Glomerular visceral epithelial cell (primary cell): ENCODE data around the gene NOTO.

ENCODE experiments used
- DNase-seq: peaks from one replicate; pipeline ENCODE4 v3.0.0-alpha.2; 2016; ENCODE audit errors: extremely low spot score

NOTO gene

DNA sequence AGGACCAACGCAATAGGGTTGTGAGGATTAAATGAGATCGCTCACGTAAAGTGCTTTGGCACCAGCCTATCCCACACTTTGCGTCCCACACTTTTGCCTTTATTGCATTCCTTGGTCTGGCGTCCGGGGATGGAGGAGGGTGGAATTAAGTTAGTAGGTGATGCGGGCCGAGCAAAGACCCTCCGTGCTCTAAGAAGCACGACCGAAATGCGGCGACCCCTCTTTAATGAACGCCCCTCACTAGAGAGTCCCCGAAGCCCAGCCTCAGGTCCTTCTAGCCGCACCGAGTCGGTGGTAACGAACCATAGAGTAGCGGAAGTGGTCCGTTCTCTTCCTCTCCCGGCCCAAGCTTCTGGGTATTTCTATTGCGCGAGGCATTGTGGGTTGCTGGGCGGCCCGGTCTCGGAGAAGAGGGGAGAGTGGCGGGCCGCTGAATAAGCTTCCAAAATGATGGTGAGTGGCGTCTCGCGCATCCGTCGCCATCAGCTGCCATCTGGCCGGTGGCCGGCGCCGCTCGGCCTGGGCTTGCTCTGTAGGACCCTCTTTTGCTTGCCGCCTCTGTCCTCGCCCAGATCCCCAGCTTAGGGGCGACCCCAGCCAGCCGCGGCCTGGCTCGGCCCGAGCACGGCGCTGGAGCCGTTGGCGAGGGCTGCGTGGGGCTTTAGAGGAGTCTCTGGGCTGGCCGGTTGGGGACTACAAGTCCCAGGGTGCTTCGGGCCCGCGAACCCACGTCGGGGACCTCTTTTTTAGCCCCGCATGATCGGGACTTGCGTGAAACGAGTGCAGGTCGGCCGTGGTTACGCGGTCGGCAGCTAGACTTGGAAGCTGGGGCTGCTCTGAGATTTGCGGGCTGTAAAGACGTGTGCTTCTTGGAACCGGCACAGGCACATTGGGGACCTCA is 31.8 kb downstream of the NOTO start, which contains the start of gene CCT7:
TSS of gene CCT7 (plus strand) at position 377 of the 901 bp plus-strand sequence. CDS start at position 448, 71 bp downstream.
- peak; percentile 85 for DNase-seq

DNA sequence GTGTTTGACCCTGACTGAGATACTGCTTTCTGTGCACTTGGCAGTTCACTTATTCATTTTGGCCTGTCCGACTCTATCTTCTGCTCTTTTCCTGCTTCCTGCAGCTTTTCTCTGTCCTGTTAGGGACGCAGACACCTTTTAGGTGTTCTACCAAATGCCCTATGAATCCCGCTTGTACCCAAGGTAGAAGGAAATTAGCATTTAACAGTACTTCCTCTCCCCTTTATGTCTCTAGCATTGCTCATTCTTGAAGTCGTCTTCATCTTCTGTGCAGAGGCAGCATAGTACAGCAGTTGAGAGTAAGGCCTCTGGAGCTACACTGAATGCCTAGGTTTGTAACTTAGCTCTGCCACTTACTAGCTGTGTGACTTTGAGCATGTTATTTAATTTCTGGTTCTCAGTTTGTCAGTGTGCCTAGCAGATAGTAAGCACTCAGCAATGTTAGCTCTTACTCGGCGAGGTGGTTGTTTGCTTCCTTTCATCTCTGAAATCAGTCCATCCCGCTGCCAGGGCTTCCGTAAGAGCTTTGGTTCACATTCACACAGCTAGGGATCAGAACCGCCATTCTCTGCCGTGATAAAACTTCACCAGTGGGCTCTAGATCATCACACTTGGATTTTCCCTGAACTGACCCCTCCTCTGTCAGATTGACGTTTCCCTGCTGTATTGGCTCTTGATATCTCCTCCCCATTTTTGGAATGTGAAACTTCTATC is 33.1 kb downstream of the NOTO start:
- no peak for DNase-seq

DNA sequence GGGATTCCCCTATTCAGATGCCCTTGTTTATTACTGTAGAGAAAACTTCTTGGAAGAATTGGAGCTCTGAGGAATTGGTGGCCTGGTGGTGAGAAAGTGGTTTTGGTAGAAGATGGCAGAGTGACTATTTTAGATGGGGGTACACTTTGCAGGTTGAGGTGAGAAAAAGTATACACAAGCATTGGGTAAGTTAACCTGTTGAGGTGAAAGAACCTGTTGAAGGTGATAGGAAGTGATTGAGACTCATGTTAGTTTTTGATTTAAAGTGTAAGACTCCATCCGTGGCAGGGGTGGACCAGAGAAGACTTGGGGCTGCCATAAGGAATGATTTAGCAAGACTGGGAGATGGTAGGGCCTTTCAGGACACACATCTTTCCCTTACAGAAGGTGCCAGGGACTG is 34.8 kb downstream of the NOTO start:
- no peak for DNase-seq

DNA sequence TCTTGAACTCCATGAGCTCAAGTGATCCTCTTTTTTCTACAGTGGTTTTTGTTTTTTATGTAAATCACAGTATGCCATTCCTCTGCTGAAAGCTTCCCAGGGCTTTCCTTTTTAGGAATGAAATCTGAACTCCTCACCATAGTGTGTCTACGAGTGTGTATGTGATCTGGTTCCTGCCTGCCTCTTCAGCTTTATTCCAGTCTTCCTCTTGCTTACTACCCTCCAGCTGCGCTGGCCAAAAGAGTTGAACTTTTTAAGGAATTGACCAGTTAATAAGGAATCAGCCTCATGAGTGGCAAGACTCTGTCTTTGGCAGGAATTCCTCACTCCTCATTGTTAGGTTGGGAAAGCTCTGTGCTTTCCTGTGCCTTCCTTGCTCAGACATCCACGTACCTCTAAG is 35.8 kb downstream of the NOTO start:
- DNase-seq: no peak

DNA sequence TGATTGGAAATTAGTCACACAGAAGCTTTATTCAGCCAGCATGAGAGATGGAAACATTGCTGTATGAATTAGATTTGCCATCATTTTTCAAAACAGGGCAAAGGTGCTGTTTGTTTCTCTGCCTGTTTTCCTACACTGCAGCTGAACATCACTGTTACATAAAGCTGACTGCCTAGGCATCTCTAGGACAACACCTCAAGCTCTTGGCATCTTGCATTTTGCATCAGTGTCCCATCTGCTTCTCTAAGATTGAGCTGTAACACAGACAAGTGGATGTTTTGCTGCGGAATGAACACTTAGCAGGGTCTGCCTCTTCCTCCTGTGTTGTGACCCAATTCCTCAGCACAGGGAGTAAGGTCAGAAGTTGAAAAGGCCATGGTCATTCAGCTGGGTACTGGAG is 36.6 kb downstream of the NOTO start:
- DNase-seq: no peak

DNA sequence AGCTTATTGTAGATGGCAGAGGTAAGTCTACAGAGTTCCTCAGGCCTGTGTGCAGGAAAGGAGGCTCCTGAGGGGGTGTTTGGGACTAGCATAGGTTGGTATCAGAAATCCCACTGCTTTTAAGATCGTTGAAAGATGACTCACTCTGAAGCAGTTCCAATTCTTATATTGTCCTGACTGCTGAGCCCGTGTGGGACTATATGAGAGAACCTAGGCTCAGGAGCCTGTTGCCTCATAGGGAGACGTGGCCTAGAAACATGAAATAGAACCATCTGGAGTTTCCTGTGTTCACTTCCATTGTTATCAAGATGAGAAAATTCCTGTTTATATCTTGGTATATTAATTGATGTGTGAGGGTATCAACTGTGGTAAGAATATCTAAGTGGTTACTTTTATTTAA is 37.4 kb downstream of the NOTO start:
- no peak for DNase-seq

DNA sequence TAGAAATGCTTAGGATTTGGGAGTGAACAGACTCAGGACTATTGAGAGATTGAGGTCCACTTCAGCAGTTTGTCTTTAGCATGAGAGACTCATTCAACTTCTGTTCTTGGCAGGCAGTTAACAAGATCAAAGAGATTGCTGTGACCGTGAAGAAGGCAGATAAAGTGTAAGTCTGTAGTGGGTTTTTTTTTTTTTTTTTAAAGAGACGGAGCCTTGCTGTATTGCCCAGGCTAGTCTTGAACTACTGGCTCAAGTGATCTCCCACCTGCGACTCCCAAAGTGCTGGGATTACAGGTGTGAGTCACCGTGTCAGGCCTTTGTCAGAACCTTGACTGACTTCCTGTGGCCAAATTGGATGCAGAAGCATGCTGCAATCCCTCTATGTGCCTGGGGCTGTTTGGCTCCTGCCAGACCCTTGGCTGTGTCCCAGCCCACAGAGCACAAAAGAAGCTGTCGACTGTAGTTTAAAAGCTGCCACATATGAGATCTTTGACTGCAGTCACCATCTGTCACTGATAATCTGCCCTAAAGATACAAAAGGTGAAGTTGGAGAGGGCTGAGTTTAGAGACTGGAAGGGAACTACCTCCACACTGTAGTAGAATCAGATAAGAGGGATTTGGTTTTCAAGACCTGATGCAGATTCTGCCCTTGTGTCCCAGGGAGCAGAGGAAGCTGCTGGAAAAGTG is 41.7 kb downstream of the NOTO start:
- DNase-seq: no peak

DNA sequence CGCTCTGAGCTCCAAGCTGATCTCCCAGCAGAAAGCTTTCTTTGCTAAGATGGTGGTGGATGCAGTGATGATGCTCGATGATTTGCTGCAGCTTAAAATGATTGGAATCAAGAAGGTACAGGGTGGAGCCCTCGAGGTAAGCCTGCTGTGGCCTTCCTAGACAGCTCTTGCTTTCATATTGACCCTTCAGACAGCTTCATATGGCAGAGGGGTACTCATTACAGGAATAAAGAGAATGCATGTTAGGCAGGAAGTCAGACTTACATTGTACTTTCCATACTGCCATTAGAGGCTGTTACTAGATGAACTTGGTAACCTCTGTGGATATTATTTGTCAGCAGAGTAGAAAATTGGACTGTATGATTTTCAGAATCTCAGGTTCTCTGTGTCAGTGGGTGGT is 42.2 kb downstream of the NOTO start:
- DNase-seq: no peak

DNA sequence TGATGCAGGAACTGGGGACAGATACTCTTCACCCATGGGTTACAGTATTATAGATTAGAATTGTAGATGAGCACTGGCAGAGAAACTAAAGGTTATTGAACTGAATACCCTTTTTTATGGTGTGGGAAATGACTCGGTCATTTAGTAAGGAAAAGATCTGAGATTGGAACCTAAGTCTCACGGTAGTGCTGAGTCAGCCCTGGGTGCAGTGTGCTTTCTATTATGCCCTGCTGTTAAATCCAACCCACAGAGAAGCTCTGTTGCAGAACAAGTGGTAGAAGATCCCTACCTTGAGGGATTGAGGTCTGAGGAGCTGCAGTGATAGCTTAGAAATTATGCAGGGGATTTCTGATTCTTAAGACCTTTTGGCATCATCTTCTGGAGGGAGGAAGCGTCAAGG is 44.5 kb downstream of the NOTO start:
- DNase-seq: no peak

DNA sequence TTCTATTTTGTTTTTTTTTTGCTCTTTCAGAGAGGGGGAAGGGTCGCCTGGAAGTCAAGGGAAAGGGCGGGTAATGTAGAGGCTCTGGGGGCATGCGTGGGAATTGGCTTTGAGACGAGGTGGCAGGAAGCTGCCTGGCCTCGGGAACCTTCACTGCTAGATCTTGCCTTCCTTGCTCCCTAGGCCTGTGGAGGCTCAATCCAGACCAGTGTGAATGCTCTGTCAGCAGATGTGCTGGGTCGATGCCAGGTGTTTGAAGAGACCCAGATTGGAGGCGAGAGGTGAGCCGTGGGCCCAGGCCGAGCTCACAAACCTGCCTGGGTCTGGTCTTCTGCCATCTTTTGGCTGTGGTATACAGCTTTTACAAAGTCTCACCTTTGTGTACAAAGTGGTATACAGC is 47.3 kb downstream of the NOTO start:
- DNase-seq: no peak

DNA sequence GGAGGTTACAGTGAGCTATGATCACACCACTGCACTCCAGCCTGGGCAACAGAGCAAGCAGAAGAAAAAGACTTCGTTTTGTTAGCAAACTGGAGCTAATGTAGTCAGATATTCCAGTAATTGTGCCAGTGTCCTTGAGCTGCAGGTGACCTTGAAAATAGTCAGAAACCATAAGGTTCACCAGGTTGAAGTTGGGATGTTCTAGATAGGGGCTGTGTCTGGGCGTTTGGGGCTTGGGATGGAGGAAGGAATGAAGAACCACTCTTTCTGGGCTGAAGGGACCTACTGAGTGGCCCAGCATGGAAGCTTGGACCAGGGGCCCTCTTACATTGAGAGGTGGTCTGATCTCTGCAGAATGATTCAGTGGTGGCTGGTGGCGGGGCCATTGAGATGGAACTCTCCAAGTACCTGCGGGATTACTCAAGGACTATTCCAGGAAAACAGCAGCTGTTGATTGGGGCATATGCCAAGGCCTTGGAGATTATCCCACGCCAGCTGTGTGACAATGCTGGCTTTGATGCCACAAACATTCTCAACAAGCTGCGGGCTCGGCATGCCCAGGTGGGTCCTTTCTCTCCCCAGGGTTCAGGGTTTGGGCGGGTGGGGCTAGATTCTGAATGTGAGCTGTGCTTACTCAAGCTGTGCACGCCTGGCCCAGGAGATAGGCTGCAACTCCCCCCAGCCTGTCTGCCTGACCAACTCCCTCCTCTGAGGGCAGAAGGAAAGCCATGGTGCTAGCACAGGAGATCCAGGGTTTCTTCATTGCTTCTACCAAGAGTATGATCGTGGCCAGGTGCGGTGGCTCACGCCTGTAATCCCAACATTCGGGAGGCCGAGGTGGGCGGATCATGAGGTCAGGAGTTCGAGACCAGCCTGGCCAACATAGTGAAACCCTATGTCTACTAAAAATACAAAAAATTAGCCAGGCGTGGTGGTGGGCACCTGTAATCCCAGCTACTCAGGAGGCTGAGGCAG is 48.8 kb downstream of the NOTO start:
- DNase-seq: no peak

DNA sequence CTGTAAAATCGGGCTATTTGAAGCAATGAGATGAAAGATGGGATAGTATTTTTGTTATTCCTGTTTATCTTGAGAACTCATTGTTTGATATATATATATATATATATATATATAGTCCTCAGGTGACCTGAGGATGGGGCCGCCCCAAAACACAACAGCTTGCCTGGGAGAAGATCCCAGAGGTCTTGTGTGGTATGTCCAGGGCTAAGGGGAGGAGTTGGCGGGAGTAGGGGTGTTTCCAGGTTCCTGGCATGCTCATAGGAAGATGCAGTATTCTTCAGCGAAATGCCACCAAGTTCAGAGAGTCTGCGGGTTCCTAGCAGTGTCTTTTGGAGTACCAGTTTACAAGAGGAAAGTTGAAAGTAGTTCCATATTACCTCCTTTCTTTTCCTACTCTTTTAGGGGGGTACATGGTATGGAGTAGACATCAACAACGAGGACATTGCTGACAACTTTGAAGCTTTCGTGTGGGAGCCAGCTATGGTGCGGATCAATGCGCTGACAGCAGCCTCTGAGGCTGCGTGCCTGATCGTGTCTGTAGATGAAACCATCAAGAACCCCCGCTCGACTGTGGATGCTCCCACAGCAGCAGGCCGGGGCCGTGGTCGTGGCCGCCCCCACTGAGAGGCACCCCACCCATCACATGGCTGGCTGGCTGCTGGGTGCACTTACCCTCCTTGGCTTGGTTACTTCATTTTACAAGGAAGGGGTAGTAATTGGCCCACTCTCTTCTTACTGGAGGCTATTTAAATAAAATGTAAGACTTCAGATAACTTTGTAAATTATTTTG is 50.1 kb downstream of the NOTO start:
- no peak for DNase-seq

DNA sequence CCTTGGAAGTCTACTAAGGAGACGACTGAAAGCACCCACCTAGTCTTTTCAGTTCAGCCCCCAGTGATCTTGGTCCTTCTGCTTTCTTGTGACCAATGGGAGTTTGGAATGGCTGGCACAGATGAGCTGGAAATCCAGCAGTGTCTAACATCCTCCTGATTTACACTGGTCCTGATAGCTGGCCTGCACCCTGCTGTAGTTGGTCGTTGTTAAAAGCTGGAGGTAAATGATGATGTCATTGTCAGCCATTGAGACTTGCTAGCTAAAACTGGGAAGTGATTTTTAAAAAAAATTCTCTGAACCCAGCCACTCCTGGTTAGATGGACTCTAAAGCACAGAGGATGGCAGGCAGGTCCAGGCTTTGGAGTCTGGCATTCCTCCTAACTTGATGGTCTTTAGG is 51.0 kb downstream of the NOTO start:
- DNase-seq: no peak

DNA sequence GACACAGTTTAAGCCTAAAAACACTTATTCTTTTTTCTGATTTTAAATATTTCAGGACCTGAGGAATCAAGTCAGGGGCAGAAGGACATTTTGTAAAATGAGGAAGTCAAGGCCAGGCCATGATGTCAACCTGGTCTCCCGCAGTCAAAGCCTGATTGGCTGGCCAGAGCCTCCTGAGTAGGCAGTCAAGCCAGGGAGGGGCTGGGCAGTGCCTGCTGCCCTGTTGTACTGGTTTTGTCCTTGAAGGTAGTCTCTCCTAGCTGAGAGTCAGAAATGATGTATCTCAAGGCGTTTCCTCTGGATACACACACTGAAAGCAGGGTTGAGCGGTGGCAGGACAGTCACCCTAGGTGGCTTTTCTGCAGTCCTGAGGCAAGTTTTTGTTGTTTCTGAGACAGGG is 51.5 kb downstream of the NOTO start:
- DNase-seq: no peak

DNA sequence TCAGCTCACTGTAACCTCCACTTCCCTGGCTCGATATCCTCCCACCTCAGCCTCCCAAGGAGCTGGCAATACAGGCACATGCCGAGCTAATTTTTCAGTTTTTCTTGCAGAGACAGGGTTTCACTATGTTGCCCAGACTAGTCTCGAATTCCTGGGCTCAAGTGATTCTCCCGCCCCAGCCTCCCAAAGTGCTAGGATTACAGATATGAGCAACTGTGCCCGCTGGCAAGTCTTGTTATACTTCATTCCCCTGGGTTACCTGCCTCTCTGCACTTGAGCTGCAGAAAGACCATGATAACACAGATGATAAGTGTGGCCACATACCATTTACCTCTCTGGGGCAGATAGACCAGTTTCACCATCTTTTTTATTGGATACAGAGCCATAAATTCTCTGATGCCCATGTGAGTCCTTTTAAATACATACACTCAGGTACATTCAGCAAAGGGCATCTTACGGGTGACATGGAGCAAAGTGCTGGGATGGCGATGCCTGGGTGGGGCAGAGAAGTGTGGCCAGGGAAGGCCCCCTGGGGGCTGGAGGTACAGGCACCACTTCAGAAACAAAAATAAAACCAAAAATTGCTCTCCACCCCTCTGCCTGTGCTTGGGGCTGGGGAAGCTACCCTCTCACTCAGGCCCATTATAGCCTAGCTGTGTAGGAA is 52.1 kb downstream of the NOTO start:
- no peak for DNase-seq

DNA sequence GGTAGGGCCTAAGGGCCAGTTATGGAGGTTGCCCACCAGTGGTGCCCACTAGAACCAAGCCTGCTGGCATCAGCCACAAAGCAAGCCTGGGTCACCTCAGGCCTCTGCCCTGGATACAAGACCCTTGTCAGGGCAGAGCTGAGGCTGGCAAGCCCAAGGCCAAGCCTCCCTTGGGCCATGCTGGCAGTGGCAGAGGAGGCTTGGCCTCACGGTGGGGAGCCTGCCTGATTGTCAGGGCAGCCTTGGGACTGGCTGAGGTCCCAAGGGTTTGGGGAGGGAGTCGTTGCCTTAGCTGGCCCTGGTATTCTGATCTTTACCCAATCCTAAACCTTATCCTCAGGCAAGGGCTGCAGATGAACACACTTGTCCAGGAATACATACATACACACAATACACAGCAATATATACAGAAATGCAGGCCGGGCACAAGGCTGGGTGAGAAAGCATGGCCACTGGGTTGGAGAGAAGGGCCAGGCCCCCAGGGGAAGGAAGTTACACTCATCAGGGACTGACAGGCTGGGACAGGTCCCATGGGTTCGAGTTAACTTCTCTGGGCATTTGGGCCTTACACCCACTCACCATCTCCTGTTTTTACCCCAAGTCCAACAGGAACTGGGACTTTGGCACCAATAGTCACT is 52.8 kb downstream of the NOTO start:
- no peak for DNase-seq

DNA sequence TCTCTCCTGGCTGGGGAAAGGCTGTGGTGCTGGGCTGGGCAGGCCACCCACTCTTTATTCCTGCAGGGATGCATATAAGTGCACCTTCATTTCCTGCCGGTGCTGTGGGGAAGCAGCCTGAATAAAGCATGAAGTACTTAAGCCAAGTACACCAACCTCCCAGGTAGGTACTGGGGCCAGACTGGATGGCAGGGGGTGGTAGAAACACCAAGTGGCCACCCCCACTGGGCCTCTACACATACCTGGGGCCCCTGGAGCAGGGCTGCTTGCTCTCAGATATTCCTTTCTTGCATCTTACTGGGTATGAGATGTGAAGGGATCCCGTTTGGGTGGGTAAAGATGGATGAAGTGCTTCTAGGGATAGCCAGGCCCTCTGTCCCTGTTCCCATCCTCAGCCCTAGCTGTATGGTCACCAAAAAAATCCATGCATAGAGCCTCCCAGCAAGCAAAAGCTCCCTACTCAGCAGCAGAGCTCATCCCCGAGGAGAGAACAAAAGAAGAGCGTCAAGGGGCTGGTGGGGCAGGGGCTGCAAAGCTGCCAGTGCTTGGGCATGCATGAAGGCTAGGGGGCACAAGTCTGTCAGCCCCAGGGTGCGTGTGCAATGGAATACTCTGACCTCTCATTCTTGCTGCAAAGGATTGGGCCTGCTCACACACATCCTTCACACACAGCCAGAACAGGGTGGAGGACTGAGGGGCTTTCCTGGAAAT is 53.7 kb downstream of the NOTO start:
- DNase-seq: no peak

DNA sequence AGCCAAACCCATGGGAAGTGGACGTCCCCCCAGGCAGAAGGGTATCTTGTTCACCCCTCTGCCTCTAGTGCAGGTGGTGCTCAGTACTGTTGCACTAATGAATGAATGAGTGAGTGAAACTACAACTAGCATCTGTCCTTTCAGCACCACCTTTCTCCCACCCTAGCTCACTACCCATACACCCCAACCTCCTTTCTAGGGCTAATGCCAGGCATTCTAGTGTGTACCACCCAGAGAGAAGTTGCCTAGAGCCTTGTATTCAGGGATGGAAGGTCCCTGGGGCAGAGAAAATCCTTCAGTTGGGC is 54.2 kb downstream of the NOTO start:
- no peak for DNase-seq

DNA sequence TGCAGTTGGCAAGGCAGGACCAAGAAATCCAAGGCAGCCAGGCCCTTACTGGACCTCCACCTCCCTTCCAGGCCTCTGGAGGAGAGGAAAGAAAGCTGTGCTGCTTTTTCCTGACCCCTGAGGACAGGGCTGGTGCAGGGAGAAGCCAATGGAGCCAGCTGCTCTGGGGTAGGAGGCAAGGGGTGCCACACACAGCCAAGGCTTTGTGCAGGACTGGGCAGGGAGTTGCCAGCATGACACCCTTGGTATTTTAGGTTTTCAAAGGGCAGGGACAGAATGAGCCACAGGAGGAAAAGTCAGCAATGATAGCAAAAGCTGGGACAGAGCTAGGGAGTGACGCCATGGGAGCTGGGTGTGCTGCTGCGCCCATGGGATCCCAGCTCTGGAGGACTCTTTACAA is 54.6 kb downstream of the NOTO start:
- no peak for DNase-seq
